Endothelial cell of umbilical vein (primary cell): ENCODE measurements around the gene DENND4B. TPM values are rescaled to one million over a fixed set of nuclear protein-coding genes. Genes with fewer than 3 reads are reported as not detected.

ENCODE experiments used
- BruUV-seq: library from RNA; stranded (reverse); fragments of 400-500 nt; replicated peaks from 2 replicates; lab custom pipeline; 2021; lab: Mats Ljungman, UMichigan
- CTCF ChIA-PET: fragments of 300-600, 350-600 bp; sonication (Branson Sonifier 250); formaldehyde crosslinking; loops from one replicate; lab custom pipeline; 2021; ENCODE audit warnings: antibody characterized with exemption, inconsistent platforms; lab: Charles Lee
- POLR2A ChIA-PET: fragments of 300-600, 350-600 bp; sonication (Branson Sonifier 250); formaldehyde crosslinking; loops from one replicate; lab custom pipeline; 2021; ENCODE audit warnings: antibody characterized with exemption, inconsistent platforms; lab: Charles Lee
- DNase-seq: peaks from one replicate; pipeline ENCODE4 v3.0.0-alpha.2; 2011; ENCODE audit warnings: low read depth, low spot score
- FAIRE-seq: peaks from 2 replicates; lab custom pipeline; 2011; peaks lifted over from hg19 to GRCh38; lab: Jason Lieb, UNC
- H2AFZ ChIP-seq: 2 replicates; pipeline ENCODE4 v1.6.0; 2012; ENCODE audit warnings: low read depth, low read length, control low read depth, inconsistent platforms
- H3K27ac ChIP-seq: 2 replicates; pipeline ENCODE4 v1.5.1; 2011; ENCODE audit warnings: low read depth, mild to moderate bottlenecking, control low read depth, low read length, moderate library complexity; ENCODE audit not compliant: insufficient read depth
- H3K27me3 ChIP-seq, 2 experiments: 2 replicates each; pipeline versions ENCODE4 v1.6.0 to v1.6.1; 2011; ENCODE audit warnings: low read length in 2 of 2, mixed read lengths in 1 of 2; ENCODE audit not compliant: control insufficient read depth in 2 of 2, insufficient read depth in 2 of 2
- H3K36me3 ChIP-seq, 2 experiments: 2 replicates in 1 of 2; 3 replicates in 1 of 2; pipeline ENCODE4 v1.5.1; 2011; ENCODE audit warnings: low read length in 2 of 2, mild to moderate bottlenecking in 1 of 2, moderate library complexity in 1 of 2; ENCODE audit not compliant: control insufficient read depth in 2 of 2, insufficient read depth in 2 of 2; ENCODE audit errors: extremely low read depth in 1 of 2
- H3K4me1 ChIP-seq: 3 replicates; pipeline ENCODE4 v1.5.1; 2011; ENCODE audit warnings: mild to moderate bottlenecking, low read length; ENCODE audit not compliant: control insufficient read depth, insufficient read depth; ENCODE audit errors: extremely low read depth
- H3K4me2 ChIP-seq: 2 replicates; pipeline ENCODE4 v1.6.1; 2011; ENCODE audit warnings: low read length, control low read depth, mixed read lengths; ENCODE audit not compliant: insufficient read depth
- H3K4me3 ChIP-seq, 3 experiments: fragments of 200-600 bp in 1 of 3; sonication (generic), shearing (Covaris generic) in 1 of 3; replicated peaks in 1 of 3; 2 replicates each; pipeline ENCODE4 v1.5.1; 2011 to 2016; ENCODE audit warnings: control low read depth in 3 of 3, low read length in 3 of 3, mild to moderate bottlenecking in 2 of 3, inconsistent platforms in 1 of 3, low read depth in 1 of 3, moderate library complexity in 1 of 3; ENCODE audit not compliant: insufficient read depth in 1 of 3
- H3K79me2 ChIP-seq: 2 replicates; pipeline ENCODE4 v1.6.0; 2012; ENCODE audit warnings: low read length, inconsistent platforms; ENCODE audit not compliant: control insufficient read depth, insufficient read depth
- H3K9ac ChIP-seq: replicated peaks from 2 replicates; pipeline ENCODE3; 2011; ENCODE audit warnings: low read length, control low read depth; ENCODE audit not compliant: insufficient read depth; ENCODE audit errors: extremely low read depth
- H3K9me1 ChIP-seq: replicated peaks from 3 replicates; pipeline ENCODE4 v1.6.0; 2011; ENCODE audit warnings: mild to moderate bottlenecking, low read length; ENCODE audit not compliant: control insufficient read depth, insufficient read depth; ENCODE audit errors: extremely low read depth
- H3K9me3 ChIP-seq: replicated peaks from 2 replicates; pipeline ENCODE4 v1.5.1; 2012; ENCODE audit warnings: low read length, inconsistent platforms; ENCODE audit not compliant: control insufficient read depth, insufficient read depth
- H4K20me1 ChIP-seq: replicated peaks from 2 replicates; pipeline ENCODE3; 2011; ENCODE audit warnings: mild to moderate bottlenecking, low read length; ENCODE audit not compliant: control insufficient read depth, insufficient read depth; ENCODE audit errors: extremely low read depth
- EZH2 ChIP-seq: IDR thresholded peaks from 2 replicates; pipeline ENCODE4 v1.6.1; 2012; ENCODE audit warnings: borderline replicate concordance, low read depth, mild to moderate bottlenecking, moderate library complexity, low read length, inconsistent platforms; ENCODE audit not compliant: severe bottlenecking
- FOS ChIP-seq: IDR thresholded peaks from 2 replicates; pipeline ENCODE4 v1.6.1; 2011; ENCODE audit warnings: mild to moderate bottlenecking, low read length, moderate library complexity, borderline replicate concordance; ENCODE audit not compliant: insufficient read depth
- GATA2 ChIP-seq: IDR thresholded peaks from 2 replicates; pipeline ENCODE4 v1.7.0; 2011; ENCODE audit warnings: low read depth, mild to moderate bottlenecking, moderate library complexity, mixed read lengths, low read length; ENCODE audit not compliant: insufficient read length, insufficient read depth
- JUN ChIP-seq: IDR thresholded peaks from 2 replicates; pipeline ENCODE4 v1.6.1; 2011; ENCODE audit warnings: borderline replicate concordance, low read depth; ENCODE audit not compliant: insufficient read length, insufficient read depth
- MAX ChIP-seq: IDR thresholded peaks from 2 replicates; pipeline ENCODE4 v1.6.1; 2011; ENCODE audit not compliant: insufficient read depth, insufficient read length
- MYC ChIP-seq: IDR thresholded peaks from one replicate; pipeline ENCODE4 v1.6.1; 2011; ENCODE audit warnings: mild to moderate bottlenecking, low read depth, low read length
- POLR2A ChIP-seq: IDR thresholded peaks from 2 replicates; pipeline ENCODE4 v1.6.1; 2012; ENCODE audit warnings: low read depth, mild to moderate bottlenecking, control low read depth, low read length
- POLR2AphosphoS5 ChIP-seq: IDR thresholded peaks from 2 replicates; pipeline ENCODE4 v1.6.1; 2012; ENCODE audit warnings: low read depth, mild to moderate bottlenecking, control low read depth, low read length, moderate library complexity; ENCODE audit not compliant: insufficient read depth
- dilution Hi-C: fragments of 300-500 bp; cut with MboI; formaldehyde crosslinking; loops from one replicate; pipeline ENCODE4 v1.15.0; 2019; ENCODE audit warnings: low sequenced_read_pairs; ENCODE audit not compliant: extremely low pct_ligation_motif_present
- intact Hi-C: fragments of 100-400 bp; cut with micrococcal nuclease; formaldehyde crosslinking; loops from one replicate; pipeline ENCODE4 v1.10.0; 2022
- polyA plus RNA-seq, 4 experiments: library from polyadenylated mRNA; depleted of rRNA in 3 of 4; stranded (reverse) in 3 of 4; unstranded in 1 of 4; fragments of >200 nt; gene quantifications; 2 replicates each; pipeline versions ENCODE4 v1.2.1 to v1.2.3, GENCODE V29; 2011 to 2012; ENCODE audit warnings: missing spikeins in 1 of 4
- total RNA-seq: library from RNA; stranded (reverse); gene quantifications from 2 replicates; pipeline ENCODE4 v1.2.3, GENCODE V29; 2021
- TF ChIP-seq, protein P1 (sequence below), 2 donors: IDR thresholded peaks; 1 replicate in 1 of 2; 2 replicates in 1 of 2; pipeline ENCODE4 v1.5.1; 2011; ENCODE audit warnings: low read length in 2 of 2, mild to moderate bottlenecking in 2 of 2, moderate library complexity in 2 of 2, control low read depth in 1 of 2, inconsistent platforms in 1 of 2, low read depth in 1 of 2; ENCODE audit not compliant: insufficient read depth in 1 of 2; ENCODE audit errors: extremely low read depth in 1 of 2

Gene DENND4B
- total and polyA plus RNA-seq, 2 donors (not counting 3 experiments of a cell fraction or from before 2014, with no cell fraction given), result 35.6 to 57.8 TPM

- ChIA-PET POLR2A (no interaction called here), CTCF (interaction anchor here (0.9 to 5.1 kb wide), 10 partner anchors 11 to 134 kb away, joined by 3 to 34 read pairs (median 5); partner anchors contain the start of genes CREB3L4, DENND4B, JTB and RAB13)
- Histone ChIP-seq H3K27me3 (no peaks in the 10 kb centered on the region), H3K9me3 (no peaks in the 10 kb centered on the region), H3K36me3 (peaks cover under 1 to 19% of the 10 kb centered on the region in 2 experiments), H3K27ac (peak overlapping the region; percentile 4), H3K4me1 (peaks cover 19% of the 10 kb centered on the region), H3K4me2 (peak overlapping the region; percentile 7), H2AFZ (no peak overlapping the region), H4K20me1 (no peaks in the 10 kb centered on the region), H3K79me2 (no peaks in the 10 kb centered on the region), H3K9ac (no peak overlapping the region), H3K4me3 (no peak overlapping the region), H3K9me1 (no peaks in the 10 kb centered on the region)
- dilution Hi-C loops, result no loop called here
- FAIRE-seq (peak; percentile 93), DNase-seq (peak; percentile 91)
- TF ChIP-seq, protein P1, sequence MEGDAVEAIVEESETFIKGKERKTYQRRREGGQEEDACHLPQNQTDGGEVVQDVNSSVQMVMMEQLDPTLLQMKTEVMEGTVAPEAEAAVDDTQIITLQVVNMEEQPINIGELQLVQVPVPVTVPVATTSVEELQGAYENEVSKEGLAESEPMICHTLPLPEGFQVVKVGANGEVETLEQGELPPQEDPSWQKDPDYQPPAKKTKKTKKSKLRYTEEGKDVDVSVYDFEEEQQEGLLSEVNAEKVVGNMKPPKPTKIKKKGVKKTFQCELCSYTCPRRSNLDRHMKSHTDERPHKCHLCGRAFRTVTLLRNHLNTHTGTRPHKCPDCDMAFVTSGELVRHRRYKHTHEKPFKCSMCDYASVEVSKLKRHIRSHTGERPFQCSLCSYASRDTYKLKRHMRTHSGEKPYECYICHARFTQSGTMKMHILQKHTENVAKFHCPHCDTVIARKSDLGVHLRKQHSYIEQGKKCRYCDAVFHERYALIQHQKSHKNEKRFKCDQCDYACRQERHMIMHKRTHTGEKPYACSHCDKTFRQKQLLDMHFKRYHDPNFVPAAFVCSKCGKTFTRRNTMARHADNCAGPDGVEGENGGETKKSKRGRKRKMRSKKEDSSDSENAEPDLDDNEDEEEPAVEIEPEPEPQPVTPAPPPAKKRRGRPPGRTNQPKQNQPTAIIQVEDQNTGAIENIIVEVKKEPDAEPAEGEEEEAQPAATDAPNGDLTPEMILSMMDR (IDR thresholded peaks at IDR 0.05; ENCODE audit: extremely low read depth in 1 of 2, insufficient read depth in 1 of 2, low read depth in 1 of 2, low read length in 2 of 2), result no peak
- TF ChIP-seq POLR2AphosphoS5 (no peak), MYC (no peak), POLR2A (no peak), FOS (peak; percentile 20), JUN (peak; percentile 24), MAX (no peak), EZH2 (no peak), GATA2 (no peak)
- intact Hi-C loops, result loop anchor here (1.0 kb wide), 1 partner anchor 34 kb away; the partner anchor contains the start of gene SLC39A1
- BruUV-seq, result no TSS peak
Observed at GRCh38 chr1:153928791-153929341, 17.7 kb downstream of the DENND4B start.
